A673 (cell line): ENCODE measurements around the gene NCEH1.

Experiments
- EZH2 ChIP-seq: fragments of 200-600 bp; sonication (generic); IDR thresholded peaks from 2 replicates; pipeline ENCODE4 v1.6.1; 2017; ENCODE audit warnings: borderline replicate concordance, low read depth, mild to moderate bottlenecking, mixed read lengths, antibody characterized with exemption, low read length; ENCODE audit not compliant: poor library complexity, severe bottlenecking
- TF ChIP-seq, protein P1 (sequence below): fragments of 300-800, 200-600 bp; sonication (generic); conservative IDR thresholded peaks from 2 replicates; pipeline ENCODE4 v1.5.1; 2017; ENCODE audit warnings: low read depth, mild to moderate bottlenecking, antibody characterized with exemption, low read length, moderate library complexity, mixed read lengths

DNA sequence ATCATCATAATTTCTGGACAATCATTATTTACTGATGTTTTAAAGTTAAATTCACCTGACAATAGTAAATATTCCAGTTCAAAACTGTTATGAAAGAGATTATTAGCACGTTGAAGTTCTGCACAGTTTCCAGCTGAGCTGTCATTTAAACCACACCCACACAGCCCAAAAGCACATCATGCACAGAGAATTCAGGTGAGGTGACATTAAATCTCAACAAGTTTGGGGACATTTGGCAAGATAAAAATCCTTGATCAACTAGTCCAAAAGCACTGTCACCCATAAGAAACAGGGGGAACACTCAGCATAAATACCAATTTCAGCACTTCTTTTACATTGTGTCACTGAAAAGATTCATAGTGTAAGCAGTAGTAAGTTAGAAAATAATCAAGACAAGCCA is 6.9 kb downstream of the NCEH1 start:
- no peak for TF ChIP-seq EZH2
- TF ChIP-seq, protein P1, sequence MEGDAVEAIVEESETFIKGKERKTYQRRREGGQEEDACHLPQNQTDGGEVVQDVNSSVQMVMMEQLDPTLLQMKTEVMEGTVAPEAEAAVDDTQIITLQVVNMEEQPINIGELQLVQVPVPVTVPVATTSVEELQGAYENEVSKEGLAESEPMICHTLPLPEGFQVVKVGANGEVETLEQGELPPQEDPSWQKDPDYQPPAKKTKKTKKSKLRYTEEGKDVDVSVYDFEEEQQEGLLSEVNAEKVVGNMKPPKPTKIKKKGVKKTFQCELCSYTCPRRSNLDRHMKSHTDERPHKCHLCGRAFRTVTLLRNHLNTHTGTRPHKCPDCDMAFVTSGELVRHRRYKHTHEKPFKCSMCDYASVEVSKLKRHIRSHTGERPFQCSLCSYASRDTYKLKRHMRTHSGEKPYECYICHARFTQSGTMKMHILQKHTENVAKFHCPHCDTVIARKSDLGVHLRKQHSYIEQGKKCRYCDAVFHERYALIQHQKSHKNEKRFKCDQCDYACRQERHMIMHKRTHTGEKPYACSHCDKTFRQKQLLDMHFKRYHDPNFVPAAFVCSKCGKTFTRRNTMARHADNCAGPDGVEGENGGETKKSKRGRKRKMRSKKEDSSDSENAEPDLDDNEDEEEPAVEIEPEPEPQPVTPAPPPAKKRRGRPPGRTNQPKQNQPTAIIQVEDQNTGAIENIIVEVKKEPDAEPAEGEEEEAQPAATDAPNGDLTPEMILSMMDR, result no peak
